Endothelial cell (in vitro differentiated cells): ENCODE data around the gene ENGASE. TPM values are rescaled to one million over a fixed set of nuclear protein-coding genes. Genes with fewer than 3 reads are reported as not detected.

Experiments used
- DNase-seq: peaks from one replicate; pipeline ENCODE4 v3.0.0; 2021; ENCODE audit warnings: low spot score
- H3K27ac Mint-ChIP-seq: one replicate; pipeline ENCODE4 v1.8.0; 2021; ENCODE audit warnings: mixed read lengths, inconsistent platforms; ENCODE audit not compliant: unreplicated experiment
- H3K27me3 Mint-ChIP-seq: one replicate; pipeline ENCODE4 v1.8.0; 2021; ENCODE audit warnings: mild to moderate bottlenecking, moderate library complexity, mixed read lengths, inconsistent platforms; ENCODE audit not compliant: unreplicated experiment
- H3K36me3 Mint-ChIP-seq: one replicate; pipeline ENCODE4 v1.8.0; 2021; ENCODE audit warnings: mild to moderate bottlenecking, low read depth, mixed read lengths, inconsistent platforms; ENCODE audit not compliant: unreplicated experiment
- H3K4me1 Mint-ChIP-seq: one replicate; pipeline ENCODE4 v1.8.0; 2021; ENCODE audit warnings: mild to moderate bottlenecking, mixed read lengths, inconsistent platforms; ENCODE audit not compliant: unreplicated experiment
- H3K4me3 Mint-ChIP-seq: one replicate; pipeline ENCODE4 v1.8.0; 2021; ENCODE audit warnings: mild to moderate bottlenecking, mixed read lengths, inconsistent platforms; ENCODE audit not compliant: unreplicated experiment
- H3K9me3 Mint-ChIP-seq: one replicate; pipeline ENCODE4 v1.8.0; 2021; ENCODE audit warnings: mixed read lengths, inconsistent platforms; ENCODE audit not compliant: unreplicated experiment
- CTCF ChIP-seq: fragments of 200-600 bp; sonication (generic); IDR thresholded peaks from one replicate; pipeline ENCODE4 v1.5.0; 2021; ENCODE audit warnings: antibody characterized with exemption; ENCODE audit not compliant: unreplicated experiment
- total RNA-seq: library from RNA; stranded (reverse); fragmentation: NEBNext Ultra II Directional; extraction: Animal tissue kit (Norgen Biotek cat#: 25700); gene quantifications from one replicate; pipeline ENCODE4 v1.2.1, GENCODE V29; 2021; ENCODE audit not compliant: unreplicated experiment

The ENGASE gene
- total RNA-seq, 1 donor from 2014 or later: 31.6 TPM

GRCh38 chr17:79086609-79087427 lies 12.2 kb downstream of the ENGASE start:
- Mint-ChIP-seq H3K27ac (no peak overlapping the region), H3K27me3 (peaks cover 8% of the 10 kb centered on the region)

DNA sequence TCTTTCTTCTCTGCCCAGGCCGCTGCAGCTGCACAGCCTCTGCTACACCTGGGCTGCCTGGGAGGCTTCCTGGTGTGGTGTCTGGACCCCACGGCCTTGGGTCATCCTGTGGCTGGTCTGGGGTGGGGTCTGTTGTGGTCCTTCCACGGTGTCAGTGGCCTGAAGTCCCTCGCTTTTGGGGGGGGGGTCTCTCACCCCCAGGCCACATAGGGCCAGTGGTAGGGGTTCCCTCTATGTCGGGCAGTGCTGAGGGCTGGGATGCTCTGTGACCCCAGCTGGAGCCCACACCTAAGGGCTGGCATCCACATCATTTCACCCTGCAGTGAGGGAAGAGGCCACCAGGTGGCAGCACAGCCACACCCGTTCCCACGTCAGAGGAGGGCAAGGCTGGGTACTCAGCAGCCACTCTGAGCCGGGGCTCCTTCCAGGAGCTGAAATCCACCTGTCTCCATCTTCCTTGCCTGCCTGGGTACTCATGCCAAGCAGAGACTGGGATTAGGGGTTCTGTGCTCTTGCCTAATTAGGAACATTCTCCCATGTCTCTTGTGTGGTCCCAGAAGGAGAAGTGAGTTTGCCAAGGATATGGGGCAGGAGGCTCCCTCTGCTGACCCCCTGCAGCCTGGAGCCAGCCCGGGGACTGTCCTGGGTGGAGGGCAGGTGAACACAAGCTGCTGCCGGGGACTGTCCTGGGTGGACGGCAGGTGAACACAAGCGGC lies 13.0 kb downstream of the ENGASE start:
- Mint-ChIP-seq H3K4me1 (no peaks in the 10 kb centered on the region), H3K27ac (no peak overlapping the region), H3K27me3 (peaks cover 6% of the 10 kb centered on the region), H3K4me3 (no peak overlapping the region), H3K9me3 (no peaks in the 10 kb centered on the region), H3K36me3 (no peaks in the 10 kb centered on the region)
- TF ChIP-seq CTCF: peak; percentile 95
- DNase-seq: peak; percentile 89

More at GRCh38 chr17:79086609-79087427, 12.2 kb downstream of the ENGASE start:
- peaks cover 2% of the 10 kb centered on the region for H3K36me3 Mint-ChIP-seq
- no peaks in the 10 kb centered on the region for H3K4me1 Mint-ChIP-seq
- TF ChIP-seq CTCF: no peak
- no peaks in the 10 kb centered on the region for H3K9me3 Mint-ChIP-seq
- peak overlapping the region; percentile 73 for H3K4me3 Mint-ChIP-seq
- no peak for DNase-seq

DNA sequence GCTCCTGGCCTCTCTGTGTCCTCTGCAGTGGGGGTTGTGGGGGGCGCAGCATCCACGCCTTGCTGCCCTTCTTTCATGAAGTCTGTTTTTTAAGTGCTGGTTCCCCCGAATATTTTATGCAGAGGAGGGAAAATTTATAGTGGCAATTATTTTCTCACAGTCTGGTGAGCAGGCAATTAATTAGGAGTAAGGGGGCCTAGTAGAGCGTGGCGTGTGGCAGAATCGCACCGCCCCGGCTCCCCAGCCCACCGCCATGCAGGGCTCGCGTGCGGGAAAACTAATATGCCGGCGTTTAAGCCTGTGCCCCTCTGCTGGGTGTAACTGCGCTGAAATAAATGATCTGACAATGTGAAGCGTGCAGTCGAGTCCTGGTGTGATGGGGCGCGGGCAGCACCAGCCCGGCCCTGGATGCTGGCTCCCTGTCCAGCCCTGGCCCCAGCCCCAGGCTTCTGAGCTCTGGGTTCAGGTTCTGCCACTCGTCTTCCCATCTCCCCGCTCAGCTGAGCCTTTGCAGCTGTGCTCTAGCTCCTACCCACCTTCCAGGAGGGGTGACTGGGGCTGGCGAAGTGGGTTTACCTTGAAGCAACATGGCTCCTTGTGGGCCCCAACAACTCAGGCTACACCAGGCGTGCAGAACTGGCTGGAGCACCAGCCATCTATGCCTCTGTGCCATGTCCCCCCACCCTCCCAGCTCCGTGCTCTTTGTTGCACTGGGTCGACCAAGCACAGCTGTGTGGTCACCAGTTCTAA lies 13.8 kb downstream of the ENGASE start:
- Mint-ChIP-seq H3K4me3 (no peak overlapping the region), H3K27me3 (peaks cover 8% of the 10 kb centered on the region), H3K36me3 (no peaks in the 10 kb centered on the region), H3K9me3 (no peaks in the 10 kb centered on the region), H3K27ac (no peak overlapping the region), H3K4me1 (no peaks in the 10 kb centered on the region)
- TF ChIP-seq CTCF: no peak
- no peak for DNase-seq

- Mint-ChIP-seq H3K36me3 (no peaks in the 10 kb centered on the region), H3K4me1 (no peaks in the 10 kb centered on the region), H3K27me3 (peaks cover 6% of the 10 kb centered on the region), H3K27ac (no peak overlapping the region), H3K9me3 (no peaks in the 10 kb centered on the region), H3K4me3 (no peak overlapping the region)
- DNase-seq: no peak
- no peak for TF ChIP-seq CTCF
These were observed 14.3 kb downstream of the ENGASE start for GRCh38 chr17:79088997-79089328.
